ENCODE results near the gene HJURP. TPM values are rescaled to one million over a fixed set of nuclear protein-coding genes. Genes with fewer than 3 reads are reported as not detected.

Gene HJURP
- total RNA-seq, 4 donors from 2014 or later = 13.0 TPM; not detected in 3

GRCh38 chr2:233818639-233819621, 35.4 kb downstream of the HJURP start:
- intact Hi-C loops (cut with DNase I; ENCODE audit: low total_unique reads) = no loop called here
- no peak for TF ChIP-seq POLR2A (IDR thresholded peaks at IDR 0.05)
- no peak for TF ChIP-seq CTCF (IDR thresholded peaks at IDR 0.05)
- Histone ChIP-seq H3K27me3 (no peaks in the 10 kb centered on the region), H3K36me3 (no peaks in the 10 kb centered on the region), H3K4me3 (no peak overlapping the region), H3K4me1 (no peaks in the 10 kb centered on the region), H3K27ac (no peak overlapping the region), H3K9me3 (no peaks in the 10 kb centered on the region)
- DNase-seq = no peak

GRCh38 chr2:233817995-233818638, 36.2 kb downstream of the HJURP start:
- Histone ChIP-seq H3K27ac (no peak overlapping the region), H3K27me3 (no peaks in the 10 kb centered on the region), H3K4me3 (no peak overlapping the region), H3K9me3 (no peaks in the 10 kb centered on the region), H3K36me3 (no peaks in the 10 kb centered on the region), H3K4me1 (no peaks in the 10 kb centered on the region)
- intact Hi-C loops (cut with DNase I; ENCODE audit: low total_unique reads) = no loop called here
- DNase-seq = no peak
- TF ChIP-seq CTCF (IDR thresholded peaks at IDR 0.05) = no peak
- TF ChIP-seq POLR2A (IDR thresholded peaks at IDR 0.05) = no peak

DNA sequence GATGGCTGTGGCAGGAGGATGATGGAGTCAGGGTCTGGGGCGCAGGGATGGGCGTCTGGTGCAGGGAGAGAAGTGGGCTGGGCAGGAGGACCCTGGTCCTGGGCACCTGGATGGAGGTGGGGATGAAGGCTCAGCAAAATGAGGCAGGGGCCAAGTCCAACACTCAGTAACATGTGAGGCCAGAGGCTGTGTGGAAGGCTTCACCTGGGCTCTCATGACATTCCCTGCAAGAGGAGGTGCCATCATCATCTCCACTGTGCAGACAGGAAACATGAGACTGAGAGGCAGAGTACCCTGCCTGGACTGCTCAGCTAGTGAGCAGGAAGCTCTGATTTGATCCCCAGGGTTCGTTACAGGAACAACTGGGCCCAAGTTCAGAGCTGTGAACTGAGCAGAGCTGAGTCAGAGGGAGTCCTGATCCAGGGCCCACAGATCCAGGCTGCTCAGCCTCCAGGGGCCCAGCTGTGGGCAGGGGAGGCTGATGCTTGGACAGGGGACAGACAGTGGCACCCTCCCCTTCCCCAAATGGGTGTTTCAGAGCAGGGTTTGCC, 36.9 kb downstream of the HJURP start:
- H3K27me3 ChIP-seq = no peaks in the 10 kb centered on the region
- DNase-seq = no peak
- H3K4me3 ChIP-seq = no peak overlapping the region
- intact Hi-C loops (cut with DNase I; ENCODE audit: low total_unique reads) = no loop called here
- H3K9me3 ChIP-seq = no peaks in the 10 kb centered on the region
- TF ChIP-seq POLR2A (IDR thresholded peaks at IDR 0.05) (no peak), CTCF (IDR thresholded peaks at IDR 0.05) (no peak)
- H3K4me1 ChIP-seq = no peaks in the 10 kb centered on the region
- H3K27ac ChIP-seq = no peak overlapping the region
- no peaks in the 10 kb centered on the region for H3K36me3 ChIP-seq

- H3K36me3 ChIP-seq = no peaks in the 10 kb centered on the region
- H3K27ac ChIP-seq = no peak overlapping the region
- TF ChIP-seq POLR2A (IDR thresholded peaks at IDR 0.05) (no peak), CTCF (IDR thresholded peaks at IDR 0.05) (no peak)
- no peak overlapping the region for H3K4me3 ChIP-seq
- intact Hi-C loops (cut with DNase I; ENCODE audit: low total_unique reads) = no loop called here
- H3K9me3 ChIP-seq = no peaks in the 10 kb centered on the region
- no peaks in the 10 kb centered on the region for H3K4me1 ChIP-seq
- no peaks in the 10 kb centered on the region for H3K27me3 ChIP-seq
- no peak for DNase-seq
These were observed 37.6 kb downstream of the HJURP start for GRCh38 chr2:233816771-233817170.

DNA sequence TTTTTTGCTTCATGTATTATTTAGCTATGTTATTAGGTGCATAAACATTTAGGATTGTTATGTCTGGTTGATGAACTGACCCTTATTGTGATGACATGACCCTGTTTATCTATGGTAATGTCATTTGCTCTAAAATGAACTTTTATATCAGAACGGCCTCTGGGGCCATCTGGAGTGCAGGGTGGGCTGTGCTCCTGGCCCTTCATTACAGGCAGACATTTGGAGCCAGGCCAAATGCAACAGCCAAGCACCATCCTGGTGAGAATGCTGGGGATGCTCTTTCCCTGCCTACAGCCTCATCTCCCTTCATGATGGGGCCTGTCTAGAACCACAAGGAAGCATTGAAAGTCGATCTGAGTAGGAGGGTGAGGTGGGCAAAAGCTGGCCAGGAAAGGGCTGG, 38.0 kb downstream of the HJURP start:
- Histone ChIP-seq H3K36me3 (no peaks in the 10 kb centered on the region), H3K4me3 (no peak overlapping the region), H3K27ac (no peak overlapping the region), H3K27me3 (no peaks in the 10 kb centered on the region), H3K9me3 (no peaks in the 10 kb centered on the region), H3K4me1 (no peaks in the 10 kb centered on the region)
- TF ChIP-seq POLR2A (IDR thresholded peaks at IDR 0.05) (no peak), CTCF (IDR thresholded peaks at IDR 0.05) (no peak)
- intact Hi-C loops (cut with DNase I; ENCODE audit: low total_unique reads) = no loop called here
- no peak for DNase-seq
